ENCODE results near the gene UTP15.

The UTP15 gene

DNA sequence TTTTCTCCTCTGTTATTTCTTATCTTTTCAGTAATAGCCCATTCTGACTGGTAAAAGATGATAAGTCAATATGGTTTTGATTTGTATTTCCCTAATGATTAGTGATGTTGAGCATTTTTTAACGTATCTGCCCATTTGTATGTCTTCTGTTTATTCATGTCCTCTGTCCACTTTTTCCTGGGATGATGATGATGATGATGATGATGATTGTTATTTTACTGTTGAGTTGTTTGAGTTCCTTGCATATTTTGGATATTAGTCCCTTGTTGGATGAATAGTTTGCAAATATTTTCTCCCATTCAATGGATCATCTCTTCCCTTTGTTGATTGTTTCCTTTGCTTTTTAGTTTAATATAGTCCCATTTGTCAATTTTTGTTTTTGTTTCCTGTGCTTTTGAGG, 27.0 kb downstream of the UTP15 start:
- TF ChIP-seq POLR2AphosphoS5 (IDR thresholded peaks at IDR 0.05; ENCODE audit: low read depth, low read length) (no peak), TAF1 (IDR thresholded peaks at IDR 0.05; ENCODE audit: borderline replicate concordance, insufficient read depth, low read length) (no peak), FOXP2 (optimal IDR thresholded peaks at IDR 0.05; ENCODE audit: borderline replicate concordance, extremely low read depth, extremely low read length, insufficient read depth) (no peak), SIN3A (IDR thresholded peaks at IDR 0.05; ENCODE audit: borderline replicate concordance, insufficient read depth, low read length) (no peak)
- TF ChIP-seq, protein P1, sequence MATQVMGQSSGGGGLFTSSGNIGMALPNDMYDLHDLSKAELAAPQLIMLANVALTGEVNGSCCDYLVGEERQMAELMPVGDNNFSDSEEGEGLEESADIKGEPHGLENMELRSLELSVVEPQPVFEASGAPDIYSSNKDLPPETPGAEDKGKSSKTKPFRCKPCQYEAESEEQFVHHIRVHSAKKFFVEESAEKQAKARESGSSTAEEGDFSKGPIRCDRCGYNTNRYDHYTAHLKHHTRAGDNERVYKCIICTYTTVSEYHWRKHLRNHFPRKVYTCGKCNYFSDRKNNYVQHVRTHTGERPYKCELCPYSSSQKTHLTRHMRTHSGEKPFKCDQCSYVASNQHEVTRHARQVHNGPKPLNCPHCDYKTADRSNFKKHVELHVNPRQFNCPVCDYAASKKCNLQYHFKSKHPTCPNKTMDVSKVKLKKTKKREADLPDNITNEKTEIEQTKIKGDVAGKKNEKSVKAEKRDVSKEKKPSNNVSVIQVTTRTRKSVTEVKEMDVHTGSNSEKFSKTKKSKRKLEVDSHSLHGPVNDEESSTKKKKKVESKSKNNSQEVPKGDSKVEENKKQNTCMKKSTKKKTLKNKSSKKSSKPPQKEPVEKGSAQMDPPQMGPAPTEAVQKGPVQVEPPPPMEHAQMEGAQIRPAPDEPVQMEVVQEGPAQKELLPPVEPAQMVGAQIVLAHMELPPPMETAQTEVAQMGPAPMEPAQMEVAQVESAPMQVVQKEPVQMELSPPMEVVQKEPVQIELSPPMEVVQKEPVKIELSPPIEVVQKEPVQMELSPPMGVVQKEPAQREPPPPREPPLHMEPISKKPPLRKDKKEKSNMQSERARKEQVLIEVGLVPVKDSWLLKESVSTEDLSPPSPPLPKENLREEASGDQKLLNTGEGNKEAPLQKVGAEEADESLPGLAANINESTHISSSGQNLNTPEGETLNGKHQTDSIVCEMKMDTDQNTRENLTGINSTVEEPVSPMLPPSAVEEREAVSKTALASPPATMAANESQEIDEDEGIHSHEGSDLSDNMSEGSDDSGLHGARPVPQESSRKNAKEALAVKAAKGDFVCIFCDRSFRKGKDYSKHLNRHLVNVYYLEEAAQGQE (IDR thresholded peaks at IDR 0.05; ENCODE audit: insufficient read depth in 1 of 2, low read depth in 2 of 2, low read length in 2 of 2): no peak

DNA sequence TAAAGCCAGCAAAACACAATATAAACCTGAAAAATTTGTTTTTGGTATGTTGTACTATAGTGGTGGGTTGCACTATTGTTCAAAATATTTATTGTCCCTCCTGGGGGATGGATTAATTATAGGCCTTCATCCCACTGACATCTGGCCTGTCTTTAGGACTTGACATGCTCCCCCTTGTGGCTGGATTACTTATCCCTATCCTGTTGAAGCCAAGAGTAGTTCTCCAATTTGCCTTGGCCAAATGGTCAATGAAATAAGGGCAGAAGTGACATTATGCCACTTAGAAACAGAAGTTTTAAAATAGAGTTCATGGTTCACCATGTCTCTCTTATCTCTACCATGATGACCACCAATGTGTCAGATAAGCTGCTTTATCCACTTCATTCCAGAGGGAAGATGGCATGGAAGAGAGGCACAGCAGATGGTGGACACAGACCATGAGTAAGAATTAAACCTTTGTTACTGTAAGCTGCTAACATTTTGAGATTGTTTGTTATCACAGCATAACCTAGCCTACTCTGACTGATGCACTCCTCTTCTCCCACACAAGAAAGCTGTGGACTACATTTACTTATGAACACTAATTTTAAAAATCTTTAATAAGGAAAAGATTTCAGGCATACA, 31.3 kb downstream of the UTP15 start:
- TF ChIP-seq POLR2AphosphoS5 (IDR thresholded peaks at IDR 0.05; ENCODE audit: low read depth, low read length): no peak
- TF ChIP-seq, protein P1 (IDR thresholded peaks at IDR 0.05; ENCODE audit: insufficient read depth in 1 of 2, low read depth in 2 of 2, low read length in 2 of 2): no peak
- TF ChIP-seq SIN3A (IDR thresholded peaks at IDR 0.05; ENCODE audit: borderline replicate concordance, insufficient read depth, low read length): no peak
- no peak for TF ChIP-seq TAF1 (IDR thresholded peaks at IDR 0.05; ENCODE audit: borderline replicate concordance, insufficient read depth, low read length)
- no peak for TF ChIP-seq FOXP2 (optimal IDR thresholded peaks at IDR 0.05; ENCODE audit: borderline replicate concordance, extremely low read depth, extremely low read length, insufficient read depth)

GRCh38 chr5:73599380-73599779, 33.8 kb downstream of the UTP15 start:
- TF ChIP-seq SIN3A (IDR thresholded peaks at IDR 0.05; ENCODE audit: borderline replicate concordance, insufficient read depth, low read length): no peak
- no peak for TF ChIP-seq FOXP2 (optimal IDR thresholded peaks at IDR 0.05; ENCODE audit: borderline replicate concordance, extremely low read depth, extremely low read length, insufficient read depth)
- TF ChIP-seq, protein P1 (IDR thresholded peaks at IDR 0.05; ENCODE audit: insufficient read depth in 1 of 2, low read depth in 2 of 2, low read length in 2 of 2): no peak
- TF ChIP-seq TAF1 (IDR thresholded peaks at IDR 0.05; ENCODE audit: borderline replicate concordance, insufficient read depth, low read length): no peak
- TF ChIP-seq POLR2AphosphoS5 (IDR thresholded peaks at IDR 0.05; ENCODE audit: low read depth, low read length): no peak

GRCh38 chr5:73603998-73604397, 38.5 kb downstream of the UTP15 start:
- TF ChIP-seq FOXP2 (optimal IDR thresholded peaks at IDR 0.05; ENCODE audit: borderline replicate concordance, extremely low read depth, extremely low read length, insufficient read depth) (no peak), SIN3A (IDR thresholded peaks at IDR 0.05; ENCODE audit: borderline replicate concordance, insufficient read depth, low read length) (no peak), POLR2AphosphoS5 (IDR thresholded peaks at IDR 0.05; ENCODE audit: low read depth, low read length) (no peak), TAF1 (IDR thresholded peaks at IDR 0.05; ENCODE audit: borderline replicate concordance, insufficient read depth, low read length) (no peak)
- TF ChIP-seq, protein P1 (IDR thresholded peaks at IDR 0.05; ENCODE audit: insufficient read depth in 1 of 2, low read depth in 2 of 2, low read length in 2 of 2): no peak

Data from PFSK-1 (cell line).